HCT116 (cell line): ENCODE results near the gene BCAR1.

Source experiments
- CEBPB ChIP-seq: IDR thresholded peaks from 2 replicates; pipeline ENCODE4 v1.6.1; 2012; ENCODE audit warnings: low read depth
- CTCF ChIP-seq, 3 experiments: fragments of 200-600 bp in 1 of 3; sonication (generic) in 1 of 3; IDR thresholded peaks in 2 of 3; conservative IDR thresholded peaks in 1 of 3; 2 replicates each; pipeline ENCODE4 v1.5.1; 2012 to 2017; ENCODE audit warnings: low read depth in 2 of 3, low read length in 2 of 3, antibody characterized with exemption in 1 of 3, borderline replicate concordance in 1 of 3, control low read depth in 1 of 3, mild to moderate bottlenecking in 1 of 3, mixed read lengths in 1 of 3, mixed run types in 1 of 3, moderate library complexity in 1 of 3; ENCODE audit not compliant: insufficient read depth in 1 of 3
- EGR1 ChIP-seq: IDR thresholded peaks from 2 replicates; pipeline ENCODE4 v1.6.1; 2012; ENCODE audit warnings: low read depth
- EZH2 ChIP-seq: fragments of 200-600 bp; sonication (generic); IDR thresholded peaks from 2 replicates; pipeline ENCODE4 v1.6.1; 2017; ENCODE audit warnings: antibody characterized with exemption, mixed run types
- JUND ChIP-seq: IDR thresholded peaks from 2 replicates; pipeline ENCODE4 v1.6.1; 2012
- MAX ChIP-seq: IDR thresholded peaks from 2 replicates; pipeline ENCODE4 v1.6.1; 2012
- POLR2A ChIP-seq: IDR thresholded peaks from 2 replicates; pipeline ENCODE4 v1.7.0; 2011; ENCODE audit warnings: borderline replicate concordance; ENCODE audit not compliant: insufficient read depth, insufficient read length; ENCODE audit errors: extremely low read depth
- REST ChIP-seq: IDR thresholded peaks from 2 replicates; pipeline ENCODE4 v1.6.1; 2012; ENCODE audit warnings: low read depth
- SIN3A ChIP-seq: IDR thresholded peaks from 2 replicates; pipeline ENCODE4 v1.6.1; 2012; ENCODE audit warnings: low read depth
- SP1 ChIP-seq: IDR thresholded peaks from 2 replicates; pipeline ENCODE4 v1.6.1; 2012; ENCODE audit warnings: low read depth
- TCF7L2 ChIP-seq: IDR thresholded peaks from 2 replicates; pipeline ENCODE4 v1.7.0; 2011; ENCODE audit warnings: borderline replicate concordance, inconsistent platforms; ENCODE audit not compliant: insufficient read depth, insufficient read length; ENCODE audit errors: extremely low read depth
- ZFX ChIP-seq: fragments of 450-650 bp; IDR thresholded peaks from 2 replicates; pipeline ENCODE4 v1.6.1; 2017

GRCh38 chr16:75254359-75254837, 3.0 kb upstream of the BCAR1 start:
- TF ChIP-seq CTCF (IDR thresholded peaks at IDR 0.05 in 2 of 3, conservative IDR thresholded peaks at IDR 0.05 in 1 of 3; ENCODE audit: borderline replicate concordance in 1 of 3, insufficient read depth in 1 of 3, low read depth in 2 of 3, low read length in 2 of 3) = no peak
- TF ChIP-seq REST = no peak
- TF ChIP-seq EGR1 = no peak
- no peak for TF ChIP-seq ZFX
- no peak for TF ChIP-seq TCF7L2
- TF ChIP-seq JUND = no peak
- TF ChIP-seq MAX = no peak
- TF ChIP-seq EZH2 = no peak
- no peak for TF ChIP-seq SIN3A
- no peak for TF ChIP-seq CEBPB
- TF ChIP-seq SP1 = no peak
- TF ChIP-seq POLR2A = no peak
